K562 (cell line): Measurements from ENCODE around the gene PRR36. TPM values are rescaled to one million over a fixed set of nuclear protein-coding genes. Genes with fewer than 3 reads are reported as not detected.

ENCODE experiments used
- CBFA2T3 ChIP-seq: fragments of 450-650 bp; IDR thresholded peaks from 2 replicates; pipeline ENCODE4 v1.6.1; 2017
- ETV1 ChIP-seq: fragments of 450-650 bp; conservative IDR thresholded peaks from 2 replicates; pipeline ENCODE4 v1.6.1; 2016; ENCODE audit warnings: missing genetic modification characterization, control low read depth, low read depth, missing compliant biosample characterization
- FOXM1 ChIP-seq, 2 experiments: fragments of 450-650 bp in 1 of 2; sonication (generic) in 1 of 2; formaldehyde crosslinking in 1 of 2; IDR thresholded peaks; 2 replicates each; pipeline versions ENCODE4 v1.6.1 to v1.9.0; 2017 to 2022; ENCODE audit warnings: low read depth in 2 of 2, mild to moderate bottlenecking in 2 of 2, missing genetic modification reagents in 1 of 2, moderate library complexity in 1 of 2
- GABPA ChIP-seq: fragments of 200-800 bp; sonication (Bioruptor generic); conservative IDR thresholded peaks from 2 replicates; pipeline ENCODE4 v1.6.1; 2016; ENCODE audit warnings: low read depth, missing genetic modification characterization, missing compliant biosample characterization
- MYC ChIP-seq, 2 experiments: fragments of 250-450 bp in 1 of 2; sonication (Bioruptor Pico) in 1 of 2; IDR thresholded peaks; 2 replicates each; pipeline versions ENCODE4 v1.5.1 to v1.6.1; 2012 to 2021; ENCODE audit warnings: low read depth in 2 of 2, borderline replicate concordance in 1 of 2, improper control_type of control experiment in 1 of 2, low read length in 1 of 2, mild to moderate bottlenecking in 1 of 2, moderate library complexity in 1 of 2
- PHF8 ChIP-seq: fragments of 200-600 bp; sonication (generic); IDR thresholded peaks from 2 replicates; pipeline ENCODE4 v1.6.1; 2012; ENCODE audit warnings: mixed run types, mild to moderate bottlenecking, inconsistent platforms, low read length, moderate library complexity, borderline replicate concordance
- RBFOX2 ChIP-seq: fragments of 200-400 bp; formaldehyde crosslinking; IDR thresholded peaks from 2 replicates; pipeline ENCODE4 v1.6.1; 2017; ENCODE audit warnings: low read depth, mild to moderate bottlenecking, low read length, moderate library complexity
- SIN3A ChIP-seq, 2 experiments: fragments of 150-350 bp in 1 of 2; IDR thresholded peaks; 2 replicates each; pipeline ENCODE4 v1.6.1; 2011 to 2016; ENCODE audit warnings: borderline replicate concordance in 2 of 2, low read depth in 2 of 2, low read length in 2 of 2, mild to moderate bottlenecking in 2 of 2, moderate library complexity in 2 of 2; ENCODE audit not compliant: control insufficient read depth in 1 of 2
- ZBTB40 ChIP-seq, 2 experiments: fragments of 450-650 bp in 1 of 2; sonication (generic) in 1 of 2; formaldehyde crosslinking in 1 of 2; IDR thresholded peaks; 2 replicates each; pipeline versions ENCODE4 v1.7.1 to v1.9.0; 2016 to 2022; ENCODE audit warnings: inconsistent platforms in 1 of 2, mild to moderate bottlenecking in 1 of 2, missing genetic modification reagents in 1 of 2
- polyA plus RNA-seq, 8 experiments: library from polyadenylated mRNA; depleted of rRNA in 4 of 8; stranded (reverse) in 5 of 8; unstranded in 3 of 8; fragments of >200 nt; fragmentation: Nextera tagmentation in 2 of 8; fragmentation: Illumina TruSeq in 1 of 8; extraction: Ambion mirVana in 2 of 8; extraction: Trizol in 1 of 8; gene quantifications; 2 replicates each; pipeline versions ENCODE4 v1.2.1 to v1.2.3, GENCODE V29; 2011 to 2014; ENCODE audit warnings: inconsistent platforms in 1 of 8, missing spikeins in 1 of 8
- total RNA-seq, 7 experiments: library from RNA; depleted of rRNA in 6 of 7; stranded (reverse); fragments of >200 nt in 6 of 7; fragmentation: Illumina TruSeq in 2 of 7; extraction: Trizol in 2 of 7; gene quantifications; 2 replicates each; pipeline versions ENCODE4 v1.2.1 to v1.2.3, GENCODE V29; 2011 to 2021; ENCODE audit warnings: low replicate concordance in 1 of 7
- TF ChIP-seq, protein P1 (sequence below): sonication (generic); formaldehyde crosslinking; IDR thresholded peaks from 2 replicates; pipeline ENCODE4 v1.9.0; 2022; ENCODE audit warnings: mild to moderate bottlenecking, missing genetic modification reagents
- TF ChIP-seq, protein P2 (sequence below), 2 experiments: IDR thresholded peaks; 2 replicates each; pipeline ENCODE4 v1.6.1; 2011; ENCODE audit warnings: borderline replicate concordance in 1 of 2, control low read depth in 1 of 2, low read depth in 1 of 2, low read length in 1 of 2, mild to moderate bottlenecking in 1 of 2, mixed read lengths in 1 of 2, moderate library complexity in 1 of 2; ENCODE audit not compliant: insufficient read depth in 1 of 2, insufficient read length in 1 of 2, poor library complexity in 1 of 2, severe bottlenecking in 1 of 2; ENCODE audit errors: extremely low read depth in 1 of 2

The PRR36 gene
- total and polyA plus RNA-seq, 9 of the 15 experiments (the other 6 are each of a cell fraction or from before 2014, with no cell fraction given), result 0.05 to 0.42 (median 0.06) TPM; not detected in 6

DNA sequence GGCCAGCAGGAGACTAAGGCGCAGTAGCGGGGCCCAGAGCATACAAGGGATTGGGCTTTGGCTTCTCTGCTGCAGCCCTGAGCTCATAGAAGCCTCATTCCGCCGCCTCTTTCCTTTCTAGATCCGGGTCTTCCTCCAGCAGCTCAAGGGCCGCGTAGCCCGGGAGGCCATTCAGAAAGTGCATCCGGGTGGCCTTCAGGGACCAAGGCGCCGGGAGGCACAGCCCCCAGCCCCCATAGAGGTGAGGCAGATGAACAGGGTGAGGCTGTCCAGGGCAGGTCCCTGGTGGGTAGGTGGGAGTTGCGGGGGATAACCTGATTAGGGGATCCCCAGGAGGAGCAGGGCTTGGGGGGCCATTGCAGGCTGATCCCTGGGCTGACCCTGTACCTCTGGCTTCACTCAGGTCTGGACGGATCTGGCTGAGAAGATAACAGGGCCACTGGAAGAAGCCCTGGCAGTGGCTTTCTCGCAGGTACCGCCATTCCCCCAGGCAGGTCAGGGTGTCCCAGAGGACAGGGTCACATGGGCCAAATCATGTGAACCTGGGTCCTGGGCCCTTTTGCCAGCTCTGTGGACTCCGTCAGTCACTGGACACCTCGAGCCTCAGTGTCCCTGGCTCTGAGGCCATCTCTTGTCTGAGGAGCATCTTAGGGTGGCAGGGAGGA is 47.2 kb upstream of the PRR36 start (continued):
- TF ChIP-seq ZBTB40 (IDR thresholded peaks at IDR 0.05), result peak; percentile 52; the same call in 1 of the 2 replicates
- no peak for TF ChIP-seq ZBTB40 (CRISPR knock-in tag; IDR thresholded peaks at IDR 0.05)
- TF ChIP-seq RBFOX2, result peak; percentile 51; the same call in 1 of the 2 replicates
- TF ChIP-seq, protein P1, sequence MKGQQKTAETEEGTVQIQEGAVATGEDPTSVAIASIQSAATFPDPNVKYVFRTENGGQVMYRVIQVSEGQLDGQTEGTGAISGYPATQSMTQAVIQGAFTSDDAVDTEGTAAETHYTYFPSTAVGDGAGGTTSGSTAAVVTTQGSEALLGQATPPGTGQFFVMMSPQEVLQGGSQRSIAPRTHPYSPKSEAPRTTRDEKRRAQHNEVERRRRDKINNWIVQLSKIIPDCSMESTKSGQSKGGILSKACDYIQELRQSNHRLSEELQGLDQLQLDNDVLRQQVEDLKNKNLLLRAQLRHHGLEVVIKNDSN, result peak; percentile 28; the same call in 1 of the 2 replicates
- TF ChIP-seq FOXM1 (IDR thresholded peaks at IDR 0.05; ENCODE audit: low read depth), result no peak
- TF ChIP-seq FOXM1 (CRISPR knock-in tag; IDR thresholded peaks at IDR 0.05; ENCODE audit: low read depth), result no peak
- TF ChIP-seq PHF8, result peak; percentile 2; the same call in 1 of the 2 replicates
- TF ChIP-seq MYC (IDR thresholded peaks at IDR 0.05; ENCODE audit: low read depth, low read length), result no peak
- peak; percentile 49; the same call in 1 of the 2 replicates for TF ChIP-seq MYC (CRISPR knock-in tag; IDR thresholded peaks at IDR 0.05; ENCODE audit: borderline replicate concordance, low read depth)
- peak; percentile 51; the same call in 1 of the 2 replicates for TF ChIP-seq ETV1 (tag)
- TF ChIP-seq GABPA (tag), result peak; percentile 68
- TF ChIP-seq, protein P2, sequence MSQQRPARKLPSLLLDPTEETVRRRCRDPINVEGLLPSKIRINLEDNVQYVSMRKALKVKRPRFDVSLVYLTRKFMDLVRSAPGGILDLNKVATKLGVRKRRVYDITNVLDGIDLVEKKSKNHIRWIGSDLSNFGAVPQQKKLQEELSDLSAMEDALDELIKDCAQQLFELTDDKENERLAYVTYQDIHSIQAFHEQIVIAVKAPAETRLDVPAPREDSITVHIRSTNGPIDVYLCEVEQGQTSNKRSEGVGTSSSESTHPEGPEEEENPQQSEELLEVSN (IDR thresholded peaks at IDR 0.05; ENCODE audit: borderline replicate concordance in 1 of 2, extremely low read depth in 1 of 2, insufficient read depth in 1 of 2, insufficient read length in 1 of 2, low read depth in 1 of 2, low read length in 1 of 2, poor library complexity in 1 of 2, severe bottlenecking in 1 of 2), result peak in 1 of 2 experiments; percentile 7
- 0 out of 2 replicates have a peak, but pooled peaks have one; percentile 3 for TF ChIP-seq CBFA2T3
- TF ChIP-seq SIN3A (IDR thresholded peaks at IDR 0.05; ENCODE audit: borderline replicate concordance in 2 of 2, control insufficient read depth in 1 of 2, low read depth in 2 of 2, low read length in 2 of 2), result no peak
